AG10803 (cell line): ENCODE results near the gene MGAT5B.

Experiments
- DNase-seq: peaks from one replicate; pipeline ENCODE4 v3.0.0; 2010; ENCODE audit warnings: low read depth
- H3K4me3 ChIP-seq: 2 replicates; pipeline ENCODE4 v1.5.1; 2011; ENCODE audit warnings: mild to moderate bottlenecking, low read length, control low read depth
- TF ChIP-seq, protein P1 (sequence below): conservative IDR thresholded peaks from 2 replicates; pipeline ENCODE4 v1.5.1; 2011; ENCODE audit warnings: mild to moderate bottlenecking, low read length, control low read depth, inconsistent platforms

Gene MGAT5B

GRCh38 chr17:76911299-76912017 is 43.3 kb downstream of the MGAT5B start:
- DNase-seq: no peak
- H3K4me3 ChIP-seq: no peak overlapping the region
- TF ChIP-seq, protein P1, sequence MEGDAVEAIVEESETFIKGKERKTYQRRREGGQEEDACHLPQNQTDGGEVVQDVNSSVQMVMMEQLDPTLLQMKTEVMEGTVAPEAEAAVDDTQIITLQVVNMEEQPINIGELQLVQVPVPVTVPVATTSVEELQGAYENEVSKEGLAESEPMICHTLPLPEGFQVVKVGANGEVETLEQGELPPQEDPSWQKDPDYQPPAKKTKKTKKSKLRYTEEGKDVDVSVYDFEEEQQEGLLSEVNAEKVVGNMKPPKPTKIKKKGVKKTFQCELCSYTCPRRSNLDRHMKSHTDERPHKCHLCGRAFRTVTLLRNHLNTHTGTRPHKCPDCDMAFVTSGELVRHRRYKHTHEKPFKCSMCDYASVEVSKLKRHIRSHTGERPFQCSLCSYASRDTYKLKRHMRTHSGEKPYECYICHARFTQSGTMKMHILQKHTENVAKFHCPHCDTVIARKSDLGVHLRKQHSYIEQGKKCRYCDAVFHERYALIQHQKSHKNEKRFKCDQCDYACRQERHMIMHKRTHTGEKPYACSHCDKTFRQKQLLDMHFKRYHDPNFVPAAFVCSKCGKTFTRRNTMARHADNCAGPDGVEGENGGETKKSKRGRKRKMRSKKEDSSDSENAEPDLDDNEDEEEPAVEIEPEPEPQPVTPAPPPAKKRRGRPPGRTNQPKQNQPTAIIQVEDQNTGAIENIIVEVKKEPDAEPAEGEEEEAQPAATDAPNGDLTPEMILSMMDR: no peak

DNA sequence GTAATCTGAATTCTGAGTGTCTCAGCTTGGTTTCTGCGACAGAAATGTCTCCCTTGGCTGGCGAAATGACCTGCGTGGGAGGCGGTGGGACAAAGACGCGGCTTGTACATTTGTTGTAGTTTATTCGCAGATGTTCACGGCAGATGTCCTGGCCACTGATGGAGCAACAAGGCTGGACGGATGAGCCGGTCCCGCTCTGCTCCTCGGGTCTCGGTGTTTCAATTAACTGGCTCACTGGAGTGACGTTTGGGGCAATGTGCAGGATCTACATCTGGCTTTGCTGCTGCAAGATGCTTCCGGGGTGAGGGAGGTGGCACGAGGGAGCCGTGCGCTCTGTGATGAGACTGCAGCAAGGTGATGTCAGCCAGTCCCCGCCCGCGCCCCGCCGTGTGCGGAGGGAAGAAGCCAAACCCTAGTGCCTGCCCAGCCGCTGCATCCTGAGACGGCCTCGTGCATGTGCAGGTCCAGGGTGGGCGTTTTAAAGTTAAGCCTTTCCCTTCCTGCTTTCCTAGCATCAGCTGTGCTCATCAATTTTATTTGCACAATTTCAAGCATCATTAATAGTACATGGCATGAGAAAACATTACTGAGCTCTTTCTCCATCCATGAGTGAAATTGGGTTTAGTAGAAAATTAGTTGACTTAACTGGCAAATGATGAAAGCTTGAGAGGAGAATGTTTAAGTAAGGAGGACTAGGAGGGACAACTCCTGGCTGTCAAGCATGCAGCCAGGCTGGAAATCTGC is 44.4 kb downstream of the MGAT5B start:
- H3K4me3 ChIP-seq: no peak overlapping the region
- no peak for DNase-seq
- TF ChIP-seq, protein P1: no peak

DNA sequence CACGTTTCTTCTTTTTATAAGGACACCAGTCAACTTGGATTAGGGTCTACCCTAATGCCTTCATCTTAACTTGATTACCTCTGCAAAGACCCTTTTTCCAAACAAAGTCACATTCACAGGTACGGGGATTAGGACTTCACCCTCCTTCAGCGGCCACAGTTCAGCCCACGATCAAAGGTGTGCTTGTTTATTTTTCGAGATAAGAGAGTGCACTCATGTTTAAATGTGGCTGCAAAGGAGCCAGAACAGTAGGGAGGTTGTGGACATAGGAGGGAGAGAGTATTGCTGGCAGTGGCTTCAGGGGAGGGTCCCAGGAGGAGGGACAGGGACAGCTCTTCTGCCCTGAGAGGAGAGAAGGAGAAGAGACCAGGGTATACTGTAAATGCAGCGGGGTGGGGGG is 46.7 kb downstream of the MGAT5B start:
- no peak for DNase-seq
- TF ChIP-seq, protein P1: no peak
- no peak overlapping the region for H3K4me3 ChIP-seq

- TF ChIP-seq, protein P1: no peak
- no peak for DNase-seq
- H3K4me3 ChIP-seq: no peak overlapping the region
Measured at GRCh38 chr17:76915840-76916510, 47.8 kb downstream of the MGAT5B start.

GRCh38 chr17:76917829-76918228 is 49.6 kb downstream of the MGAT5B start:
- TF ChIP-seq, protein P1: no peak
- H3K4me3 ChIP-seq: no peak overlapping the region
- DNase-seq: no peak

DNA sequence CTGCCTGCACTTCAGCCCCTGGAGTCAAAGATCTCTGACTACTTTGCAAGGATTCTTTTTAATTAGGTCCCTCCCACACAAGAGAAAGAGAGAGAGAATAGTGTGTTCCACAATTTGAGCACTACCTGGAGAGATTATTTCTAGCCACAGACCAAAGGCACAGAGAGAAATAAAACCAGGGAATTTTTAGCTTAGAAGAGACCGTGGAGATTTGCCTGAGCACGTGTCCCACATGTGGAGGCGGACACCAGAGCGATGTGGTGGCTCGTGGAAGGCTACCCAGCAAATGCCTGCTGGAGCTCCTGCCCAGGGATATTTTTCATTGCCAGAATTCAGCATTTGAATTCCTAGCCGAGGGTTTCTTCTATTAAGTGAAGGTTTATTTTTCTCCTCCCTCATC is 50.6 kb downstream of the MGAT5B start:
- TF ChIP-seq, protein P1: no peak

More for the DNA sequence above, 50.6 kb downstream of the MGAT5B start:
- no peak for DNase-seq
- H3K4me3 ChIP-seq: no peak overlapping the region
